CD14-positive monocyte (primary cell): ENCODE measurements around the gene SLC12A4. TPM values are rescaled to one million over a fixed set of nuclear protein-coding genes. Genes with fewer than 3 reads are reported as not detected.
A peak's percentile ranks its signal among the peaks of the same experiment; 100 is the strongest.
"Not testable (repeated sequence)": the region's sequence is repeated elsewhere in the genome, so short reads cannot be mapped to it uniquely, and the experiment has no call there.

Source experiments
- DNase-seq, 3 donors: peaks; one replicate each; pipeline ENCODE4 v3.0.0-alpha.2; 2011 to 2022
- H2AFZ ChIP-seq: 2 replicates; pipeline ENCODE4 v1.6.0; 2012; ENCODE audit warnings: mild to moderate bottlenecking, low read depth, low read length, inconsistent platforms; ENCODE audit not compliant: insufficient read depth, poor library complexity, severe bottlenecking
- H3K27ac ChIP-seq, 2 donors: 1 replicate in 1 of 2; 2 replicates in 1 of 2; pipeline ENCODE4 v1.5.1; 2012 to 2013; ENCODE audit warnings: low read length in 2 of 2, control low read depth in 1 of 2, inconsistent platforms in 1 of 2, low read depth in 1 of 2, mild to moderate bottlenecking in 1 of 2
- H3K27me3 ChIP-seq, 2 donors: one replicate each; pipeline versions ENCODE4 v1.6.0 to v1.6.1; 2011 to 2013; ENCODE audit warnings: low read length in 2 of 2; ENCODE audit not compliant: control insufficient read depth in 2 of 2, insufficient read depth in 2 of 2
- H3K36me3 ChIP-seq, 2 donors: replicated peaks in 1 of 2; 1 replicate in 1 of 2; 2 replicates in 1 of 2; pipeline versions ENCODE4 v1.5.1 to v1.6.1; 2012 to 2013; ENCODE audit warnings: low read length in 2 of 2, control low read depth in 1 of 2, inconsistent platforms in 1 of 2, mild to moderate bottlenecking in 1 of 2; ENCODE audit not compliant: insufficient read depth in 2 of 2, control insufficient read depth in 1 of 2
- H3K4me1 ChIP-seq, 2 donors: 1 replicate in 1 of 2; 2 replicates in 1 of 2; pipeline versions ENCODE4 v1.5.1 to v1.6.1; 2012 to 2013; ENCODE audit warnings: low read length in 2 of 2, control low read depth in 1 of 2, inconsistent platforms in 1 of 2, mild to moderate bottlenecking in 1 of 2, moderate library complexity in 1 of 2; ENCODE audit not compliant: insufficient read depth in 2 of 2, control insufficient read depth in 1 of 2
- H3K4me2 ChIP-seq: replicated peaks from 2 replicates; pipeline ENCODE3; 2012; ENCODE audit warnings: low read length, moderate library complexity, mild to moderate bottlenecking; ENCODE audit not compliant: poor library complexity, severe bottlenecking; ENCODE audit errors: extremely low read depth
- H3K4me3 ChIP-seq, 3 experiments: fragments of 200-600 bp in 1 of 3; sonication (generic) in 1 of 3; replicated peaks in 1 of 3; 1 replicate in 2 of 3; 2 replicates in 1 of 3; pipeline ENCODE4 v1.5.1; 2011 to 2013; ENCODE audit warnings: low read length in 3 of 3, mild to moderate bottlenecking in 3 of 3, control low read depth in 2 of 3, low read depth in 2 of 3, inconsistent platforms in 1 of 3, moderate library complexity in 1 of 3
- H3K79me2 ChIP-seq: 2 replicates; pipeline ENCODE4 v1.6.0; 2012; ENCODE audit warnings: mild to moderate bottlenecking, control low read depth, inconsistent platforms, low read length, moderate library complexity; ENCODE audit not compliant: insufficient read depth
- H3K9ac ChIP-seq: 2 replicates; pipeline ENCODE4 v1.6.0; 2017; ENCODE audit warnings: low read length, mild to moderate bottlenecking; ENCODE audit not compliant: insufficient read depth, poor library complexity, severe bottlenecking
- H3K9me3 ChIP-seq, 2 donors: replicated peaks in 1 of 2; 1 replicate in 1 of 2; 2 replicates in 1 of 2; pipeline versions ENCODE4 v1.5.1 to v1.6.1; 2012 to 2013; ENCODE audit warnings: low read length in 2 of 2, control low read depth in 1 of 2; ENCODE audit not compliant: control insufficient read depth in 1 of 2, insufficient read depth in 1 of 2
- H4K20me1 ChIP-seq: 2 replicates; pipeline ENCODE4 v1.6.0; 2012; ENCODE audit warnings: mild to moderate bottlenecking, low read length, control low read depth, moderate library complexity; ENCODE audit not compliant: insufficient read depth
- H3K27ac Mint-ChIP-seq, 7 donors: one replicate each; pipeline ENCODE4 v1.8.0; 2020; ENCODE audit warnings: mild to moderate bottlenecking in 7 of 7, mixed read lengths in 7 of 7, moderate library complexity in 6 of 7, inconsistent platforms in 2 of 7
- H3K27me3 Mint-ChIP-seq, 3 donors: one replicate each; pipeline ENCODE4 v1.8.0; 2021 to 2022; ENCODE audit warnings: low read depth in 3 of 3, mild to moderate bottlenecking in 3 of 3, mixed read lengths in 3 of 3, moderate library complexity in 3 of 3, inconsistent platforms in 1 of 3
- H3K36me3 Mint-ChIP-seq, 2 donors: one replicate each; pipeline ENCODE4 v1.8.0; 2020; ENCODE audit warnings: mixed read lengths in 2 of 2, inconsistent platforms in 1 of 2, mild to moderate bottlenecking in 1 of 2
- H3K4me1 Mint-ChIP-seq: one replicate; pipeline ENCODE4 v1.8.0; 2020; ENCODE audit warnings: mild to moderate bottlenecking, mixed read lengths
- H3K4me3 Mint-ChIP-seq, 2 donors: one replicate each; pipeline ENCODE4 v1.8.0; 2020; ENCODE audit warnings: mild to moderate bottlenecking in 2 of 2, mixed read lengths in 2 of 2, moderate library complexity in 1 of 2
- H3K9me3 Mint-ChIP-seq, 7 donors: one replicate each; pipeline ENCODE4 v1.8.0; 2020 to 2022; ENCODE audit warnings: mixed read lengths in 7 of 7, mild to moderate bottlenecking in 6 of 7, moderate library complexity in 6 of 7, inconsistent platforms in 2 of 7
- CTCF ChIP-seq: fragments of 200-600 bp; IDR thresholded peaks from one replicate; pipeline ENCODE4 v1.8.0; 2022; ENCODE audit warnings: antibody characterized with exemption, mild to moderate bottlenecking
- WGBS: methylation state at CpG from one replicate; pipeline ENCODE4 v1.1.5; 2013; ENCODE audit warnings: missing lambda C conversion rate; ENCODE audit not compliant: insufficient coverage; 5-methylcytosine and 5-hydroxymethylcytosine counted together
- intact Hi-C, 2 donors: fragments of 100-400 bp; cut with micrococcal nuclease; formaldehyde crosslinking; loops; one replicate each; pipeline versions ENCODE4 v1.15.0 to v1.15.1; 2023
- polyA plus RNA-seq, 3 donors: library from polyadenylated mRNA; depleted of rRNA in 1 of 3; unstranded in 2 of 3; stranded (reverse) in 1 of 3; fragments of 300-500 nt in 2 of 3; fragments of >200 nt in 1 of 3; fragmentation: Illumina TruSeq in 2 of 3; gene quantifications; 1 replicate in 2 of 3; 2 replicates in 1 of 3; pipeline ENCODE4 v1.2.3, GENCODE V29; 2012 to 2021

SLC12A4 gene
- polyA plus RNA-seq, 3 donors = 7.3 to 57.2 (median 7.7) TPM

GRCh38 chr16:67939507-67940445 is 28.7 kb downstream of the SLC12A4 start:
- Mint-ChIP-seq H3K4me1 (peaks cover 29% of the 10 kb centered on the region), H3K27me3 (peaks cover 0 to 4% (median 2%) of the 10 kb centered on the region in 3 donors), H3K36me3 (peaks cover 21 to 47% of the 10 kb centered on the region in 2 donors), H3K27ac (peak overlapping the region in 2 of 7 donors; percentile 32 to 69), H3K4me3 (peak overlapping the region; percentile 27 to 48), H3K9me3 (peaks cover 0 to 1% (median 0%) of the 10 kb centered on the region in 7 donors)
- H3K4me1 ChIP-seq = peaks cover 29 to 33% of the 10 kb centered on the region in 2 donors
- H3K4me3 ChIP-seq = no peak overlapping the region
- H3K9me3 ChIP-seq = no peaks in the 10 kb centered on the region
- TF ChIP-seq CTCF = no peak
- peaks cover 29 to 30% of the 10 kb centered on the region in 2 donors for H3K36me3 ChIP-seq
- DNase-seq = peak in 1 of 3 donors; percentile 26
- intact Hi-C loops = loop anchor here (5.0 to 10.0 kb wide), 5 partner anchors 47 to 132 kb away; partner anchors contain the start of genes EDC4 (in 1 of the 2), PSKH1 (in 1 of the 2), RANBP10 (in 1 of the 2) and TSNAXIP1 (in 1 of the 2)
- WGBS = 82% methylated on average over 17 of the region's 33 CpGs
- peaks cover 22% of the 10 kb centered on the region for H4K20me1 ChIP-seq
- H3K27me3 ChIP-seq = no peaks in the 10 kb centered on the region
- H3K9ac ChIP-seq = no peak overlapping the region
- no peak overlapping the region for H3K4me2 ChIP-seq
- H2AFZ ChIP-seq = no peak overlapping the region
- H3K79me2 ChIP-seq = peaks cover 21% of the 10 kb centered on the region
- no peak overlapping the region for H3K27ac ChIP-seq

- H3K27me3 Mint-ChIP-seq, DNase-seq, H3K4me3 Mint-ChIP-seq, H2AFZ ChIP-seq, H3K27me3 ChIP-seq, H3K9me3 ChIP-seq, H3K9ac ChIP-seq, H3K9me3 Mint-ChIP-seq: not testable (repeated sequence)
- Mint-ChIP-seq H3K27ac (peak overlapping the region in 6 of 7 donors; percentile 41 to 96 (median 87)), H3K4me1 (peaks cover 36% of the 10 kb centered on the region), H3K36me3 (peaks cover 26 to 47% of the 10 kb centered on the region in 2 donors)
- peak overlapping the region; percentile 75 for H3K4me2 ChIP-seq
- WGBS = no CpG with 5 or more reads among the region's 5 CpGs
- H3K4me1 ChIP-seq = peaks cover 29 to 40% of the 10 kb centered on the region in 2 donors
- H3K36me3 ChIP-seq = peaks cover 30 to 31% of the 10 kb centered on the region in 2 donors
- peak overlapping the region in 1 of 3 experiments; percentile 90 for H3K4me3 ChIP-seq
- peak overlapping the region; percentile 89 to 93 for H3K27ac ChIP-seq
- peaks cover 40% of the 10 kb centered on the region for H4K20me1 ChIP-seq
- intact Hi-C loops = loop anchor here (5.0 to 10.0 kb wide), 5 partner anchors 45 to 130 kb away; partner anchors contain the start of genes EDC4 (in 1 of the 2), PSKH1 (in 1 of the 2), RANBP10 (in 1 of the 2) and TSNAXIP1 (in 1 of the 2)
- peaks cover 30% of the 10 kb centered on the region for H3K79me2 ChIP-seq
Measured at GRCh38 chr16:67937713-67938112, 30.7 kb downstream of the SLC12A4 start.
